GM23338 (cell line): ENCODE results near the gene SEM1. TPM values are rescaled to one million over a fixed set of nuclear protein-coding genes. Genes with fewer than 3 reads are reported as not detected.

ENCODE experiments used
- ATAC-seq: fragments of 200-7000 bp; cut with Tn5 transposase; 3 replicates; pipeline ENCODE4 v1.9.1; 2020
- DNase-seq: peaks from one replicate; pipeline ENCODE4 v3.0.0-alpha.2; 2015; ENCODE audit warnings: low spot score
- H2AFZ ChIP-seq: fragments of 200-600 bp; sonication (generic); 2 replicates; pipeline ENCODE4 v1.8.0; 2016; ENCODE audit warnings: antibody characterized with exemption, mild to moderate bottlenecking, moderate library complexity
- H3F3A ChIP-seq: fragments of 200-600 bp; sonication (generic); replicated peaks from 2 replicates; pipeline ENCODE4 v1.8.0; 2017; ENCODE audit warnings: antibody characterized with exemption, mixed run types, low read depth
- H3K27ac ChIP-seq: fragments of 200-600 bp; sonication (generic); 2 replicates; pipeline ENCODE4 v1.6.1; 2016; ENCODE audit warnings: low read depth
- H3K27me3 ChIP-seq: fragments of 200-600 bp; sonication (generic); 2 replicates; pipeline ENCODE4 v1.8.0; 2016; ENCODE audit warnings: mild to moderate bottlenecking, mixed run types, moderate library complexity; ENCODE audit not compliant: insufficient read depth
- H3K36me3 ChIP-seq: fragments of 200-600 bp; sonication (generic); 2 replicates; pipeline ENCODE4 v1.8.0; 2016; ENCODE audit warnings: mild to moderate bottlenecking; ENCODE audit not compliant: insufficient read depth
- H3K4me1 ChIP-seq: fragments of 200-600 bp; sonication (generic); 2 replicates; pipeline ENCODE4 v1.8.0; 2016; ENCODE audit warnings: mild to moderate bottlenecking, moderate library complexity; ENCODE audit not compliant: insufficient read depth
- H3K4me2 ChIP-seq: fragments of 200-600 bp; sonication (generic); 2 replicates; pipeline ENCODE4 v1.7.1; 2017; ENCODE audit warnings: mixed run types
- H3K4me3 ChIP-seq: fragments of 200-600 bp; sonication (generic); 2 replicates; pipeline ENCODE4 v1.6.1; 2016; ENCODE audit warnings: mixed run types
- H3K79me2 ChIP-seq: fragments of 200-600 bp; sonication (generic); replicated peaks from 2 replicates; pipeline ENCODE4 v1.8.0; 2017; ENCODE audit warnings: mild to moderate bottlenecking; ENCODE audit not compliant: insufficient read depth
- H3K9me2 ChIP-seq: fragments of 200-600 bp; sonication (generic); 2 replicates; pipeline ENCODE4 v1.8.0; 2017; ENCODE audit not compliant: insufficient read depth
- H4K20me1 ChIP-seq: fragments of 200-600 bp; sonication (generic); replicated peaks from 2 replicates; pipeline ENCODE4 v1.8.0; 2017; ENCODE audit warnings: mild to moderate bottlenecking; ENCODE audit not compliant: insufficient read depth
- H3K27ac Mint-ChIP-seq: 2 replicates; pipeline ENCODE4 v1.8.0; 2020; ENCODE audit warnings: inconsistent platforms, mild to moderate bottlenecking, moderate library complexity, mixed read lengths
- H3K27me3 Mint-ChIP-seq: 3 replicates; pipeline ENCODE4 v1.8.0; 2022; ENCODE audit warnings: low read depth, mild to moderate bottlenecking, moderate library complexity, mixed read lengths, inconsistent platforms; ENCODE audit not compliant: insufficient read depth, poor library complexity
- H3K36me3 Mint-ChIP-seq: 3 replicates; pipeline ENCODE4 v1.8.0; 2021; ENCODE audit warnings: low read depth, mild to moderate bottlenecking, inconsistent platforms, moderate library complexity, mixed read lengths
- H3K4me1 Mint-ChIP-seq: 3 replicates; pipeline ENCODE4 v1.8.0; 2020; ENCODE audit warnings: mild to moderate bottlenecking, inconsistent platforms, mixed read lengths
- H3K4me3 Mint-ChIP-seq: 3 replicates; pipeline ENCODE4 v1.8.0; 2021; ENCODE audit warnings: moderate library complexity, mild to moderate bottlenecking, inconsistent platforms, mixed read lengths
- H3K9me3 Mint-ChIP-seq: 3 replicates; pipeline ENCODE4 v1.8.0; 2020; ENCODE audit warnings: moderate library complexity, mild to moderate bottlenecking, inconsistent platforms, mixed read lengths
- CREB1 ChIP-seq: fragments of 250-450 bp; sonication (Bioruptor Pico); IDR thresholded peaks from 2 replicates; pipeline ENCODE4 v1.5.0; 2020; ENCODE audit warnings: low read depth, mild to moderate bottlenecking, moderate library complexity
- POLR2AphosphoS5 ChIP-seq: IDR thresholded peaks from 2 replicates; pipeline ENCODE4 v1.6.1; 2016; ENCODE audit warnings: antibody characterized with exemption, low read depth
- STAT1 ChIP-seq: IDR thresholded peaks from one replicate; pipeline ENCODE4 v1.6.1; 2016; ENCODE audit warnings: antibody characterized with exemption; ENCODE audit not compliant: unreplicated experiment
- ZNF114 ChIP-seq: fragments of 250-450 bp; sonication (Bioruptor Pico); IDR thresholded peaks from 2 replicates; pipeline ENCODE4 v1.5.0; 2020; ENCODE audit warnings: mild to moderate bottlenecking, moderate library complexity
- ZNF331 ChIP-seq: fragments of 250-450 bp; sonication (Bioruptor Pico); IDR thresholded peaks from 2 replicates; pipeline ENCODE4 v1.5.0; 2020; ENCODE audit warnings: low read depth, mild to moderate bottlenecking, moderate library complexity
- polyA plus RNA-seq: library from polyadenylated mRNA; unstranded; fragments of >200 nt; fragmentation: Nextera tagmentation; extraction: Ambion mirVana; gene quantifications from 2 replicates; pipeline ENCODE4 v1.2.1, GENCODE V29; 2016
- total RNA-seq: library from RNA; depleted of rRNA; stranded (reverse); fragments of >200 nt; shearing (Covaris generic); gene quantifications from 2 replicates; pipeline ENCODE4 v1.2.3, GENCODE V29; 2014
- TF ChIP-seq, protein P1 (sequence below): fragments of 250-450 bp; sonication (Bioruptor Pico); IDR thresholded peaks from 2 replicates; pipeline ENCODE4 v1.5.0; 2020; ENCODE audit warnings: mild to moderate bottlenecking, moderate library complexity
- TF ChIP-seq, protein P2 (sequence below): IDR thresholded peaks from 2 replicates; pipeline ENCODE4 v1.6.1; 2016; ENCODE audit warnings: antibody characterized with exemption

Gene SEM1
- total and polyA plus RNA-seq, 2 experiments from 2014 or later: 71.7 to 1,042 TPM

GRCh38 chr7:96675548-96675947, 34.1 kb downstream of the SEM1 start:
- Histone ChIP-seq H3K79me2 (no peaks in the 10 kb centered on the region), H3F3A (no peaks in the 10 kb centered on the region), H3K27ac (no peak overlapping the region), H3K27me3 (no peaks in the 10 kb centered on the region), H4K20me1 (no peaks in the 10 kb centered on the region; the same call in 1 of the 2 replicates), H3K4me1 (no peaks in the 10 kb centered on the region), H3K36me3 (no peaks in the 10 kb centered on the region), H3K4me2 (no peak overlapping the region), H3K4me3 (no peak overlapping the region), H2AFZ (no peak overlapping the region), H3K9me2 (no peaks in the 10 kb centered on the region)
- TF ChIP-seq CREB1 (CRISPR knock-in tag) (no peak), POLR2AphosphoS5 (no peak), STAT1 (no peak)
- TF ChIP-seq, protein P1, sequence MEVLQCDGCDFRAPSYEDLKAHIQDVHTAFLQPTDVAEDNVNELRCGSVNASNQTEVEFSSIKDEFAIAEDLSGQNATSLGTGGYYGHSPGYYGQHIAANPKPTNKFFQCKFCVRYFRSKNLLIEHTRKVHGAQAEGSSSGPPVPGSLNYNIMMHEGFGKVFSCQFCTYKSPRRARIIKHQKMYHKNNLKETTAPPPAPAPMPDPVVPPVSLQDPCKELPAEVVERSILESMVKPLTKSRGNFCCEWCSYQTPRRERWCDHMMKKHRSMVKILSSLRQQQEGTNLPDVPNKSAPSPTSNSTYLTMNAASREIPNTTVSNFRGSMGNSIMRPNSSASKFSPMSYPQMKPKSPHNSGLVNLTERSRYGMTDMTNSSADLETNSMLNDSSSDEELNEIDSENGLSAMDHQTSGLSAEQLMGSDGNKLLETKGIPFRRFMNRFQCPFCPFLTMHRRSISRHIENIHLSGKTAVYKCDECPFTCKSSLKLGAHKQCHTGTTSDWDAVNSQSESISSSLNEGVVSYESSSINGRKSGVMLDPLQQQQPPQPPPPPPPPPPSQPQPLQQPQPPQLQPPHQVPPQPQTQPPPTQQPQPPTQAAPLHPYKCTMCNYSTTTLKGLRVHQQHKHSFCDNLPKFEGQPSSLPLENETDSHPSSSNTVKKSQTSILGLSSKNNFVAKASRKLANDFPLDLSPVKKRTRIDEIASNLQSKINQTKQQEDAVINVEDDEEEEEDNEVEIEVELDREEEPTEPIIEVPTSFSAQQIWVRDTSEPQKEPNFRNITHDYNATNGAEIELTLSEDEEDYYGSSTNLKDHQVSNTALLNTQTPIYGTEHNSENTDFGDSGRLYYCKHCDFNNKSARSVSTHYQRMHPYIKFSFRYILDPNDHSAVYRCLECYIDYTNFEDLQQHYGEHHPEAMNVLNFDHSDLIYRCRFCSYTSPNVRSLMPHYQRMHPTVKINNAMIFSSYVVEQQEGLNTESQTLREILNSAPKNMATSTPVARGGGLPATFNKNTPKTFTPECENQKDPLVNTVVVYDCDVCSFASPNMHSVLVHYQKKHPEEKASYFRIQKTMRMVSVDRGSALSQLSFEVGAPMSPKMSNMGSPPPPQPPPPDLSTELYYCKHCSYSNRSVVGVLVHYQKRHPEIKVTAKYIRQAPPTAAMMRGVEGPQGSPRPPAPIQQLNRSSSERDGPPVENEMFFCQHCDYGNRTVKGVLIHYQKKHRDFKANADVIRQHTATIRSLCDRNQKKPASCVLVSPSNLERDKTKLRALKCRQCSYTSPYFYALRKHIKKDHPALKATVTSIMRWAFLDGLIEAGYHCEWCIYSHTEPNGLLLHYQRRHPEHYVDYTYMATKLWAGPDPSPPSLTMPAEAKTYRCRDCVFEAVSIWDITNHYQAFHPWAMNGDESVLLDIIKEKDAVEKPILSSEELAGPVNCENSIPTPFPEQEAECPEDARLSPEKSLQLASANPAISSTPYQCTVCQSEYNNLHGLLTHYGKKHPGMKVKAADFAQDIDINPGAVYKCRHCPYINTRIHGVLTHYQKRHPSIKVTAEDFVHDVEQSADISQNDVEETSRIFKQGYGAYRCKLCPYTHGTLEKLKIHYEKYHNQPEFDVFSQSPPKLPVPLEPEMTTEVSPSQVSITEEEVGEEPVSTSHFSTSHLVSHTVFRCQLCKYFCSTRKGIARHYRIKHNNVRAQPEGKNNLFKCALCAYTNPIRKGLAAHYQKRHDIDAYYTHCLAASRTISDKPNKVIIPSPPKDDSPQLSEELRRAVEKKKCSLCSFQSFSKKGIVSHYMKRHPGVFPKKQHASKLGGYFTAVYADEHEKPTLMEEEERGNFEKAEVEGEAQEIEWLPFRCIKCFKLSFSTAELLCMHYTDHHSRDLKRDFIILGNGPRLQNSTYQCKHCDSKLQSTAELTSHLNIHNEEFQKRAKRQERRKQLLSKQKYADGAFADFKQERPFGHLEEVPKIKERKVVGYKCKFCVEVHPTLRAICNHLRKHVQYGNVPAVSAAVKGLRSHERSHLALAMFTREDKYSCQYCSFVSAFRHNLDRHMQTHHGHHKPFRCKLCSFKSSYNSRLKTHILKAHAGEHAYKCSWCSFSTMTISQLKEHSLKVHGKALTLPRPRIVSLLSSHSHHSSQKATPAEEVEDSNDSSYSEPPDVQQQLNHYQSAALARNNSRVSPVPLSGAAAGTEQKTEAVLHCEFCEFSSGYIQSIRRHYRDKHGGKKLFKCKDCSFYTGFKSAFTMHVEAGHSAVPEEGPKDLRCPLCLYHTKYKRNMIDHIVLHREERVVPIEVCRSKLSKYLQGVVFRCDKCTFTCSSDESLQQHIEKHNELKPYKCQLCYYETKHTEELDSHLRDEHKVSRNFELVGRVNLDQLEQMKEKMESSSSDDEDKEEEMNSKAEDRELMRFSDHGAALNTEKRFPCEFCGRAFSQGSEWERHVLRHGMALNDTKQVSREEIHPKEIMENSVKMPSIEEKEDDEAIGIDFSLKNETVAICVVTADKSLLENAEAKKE (CRISPR knock-in tag): no peak
- H3K27me3 Mint-ChIP-seq: no peaks in the 10 kb centered on the region
- H3K4me3 Mint-ChIP-seq: no peak overlapping the region
- no peak overlapping the region for H3K27ac Mint-ChIP-seq
- H3K4me1 Mint-ChIP-seq: no peaks in the 10 kb centered on the region
- H3K36me3 Mint-ChIP-seq: no peaks in the 10 kb centered on the region; the same call in 2 of the 3 replicates
- no peak for ATAC-seq
- no peaks in the 10 kb centered on the region for H3K9me3 Mint-ChIP-seq
- DNase-seq: no peak

DNA sequence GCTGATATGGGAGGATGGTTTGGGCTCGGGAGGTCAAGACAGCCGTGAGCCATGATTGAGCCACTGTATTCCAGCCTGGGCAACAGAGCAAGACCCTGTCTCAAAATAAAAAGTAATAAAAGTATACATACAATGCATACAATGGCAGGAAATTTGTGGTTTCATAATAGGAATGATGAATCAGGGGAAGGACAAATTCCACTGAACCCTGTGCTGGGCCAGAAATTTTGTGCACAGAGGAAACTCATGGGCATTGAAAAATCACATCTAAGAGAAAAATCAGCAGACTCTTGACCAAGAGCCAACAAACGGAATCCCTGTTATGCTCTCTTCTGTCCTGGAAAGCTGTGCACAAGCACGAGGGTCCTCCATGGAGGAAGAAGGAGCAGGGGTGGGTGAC, 35.1 kb downstream of the SEM1 start:
- Mint-ChIP-seq H3K9me3 (no peaks in the 10 kb centered on the region), H3K4me1 (no peaks in the 10 kb centered on the region), H3K27me3 (no peaks in the 10 kb centered on the region), H3K4me3 (no peak overlapping the region), H3K27ac (no peak overlapping the region), H3K36me3 (no peaks in the 10 kb centered on the region; the same call in 2 of the 3 replicates)
- H4K20me1 ChIP-seq: no peaks in the 10 kb centered on the region; the same call in 1 of the 2 replicates
- ATAC-seq (no peak), DNase-seq (no peak)
- no peaks in the 10 kb centered on the region for H3K27me3 ChIP-seq
- no peak overlapping the region for H3K4me2 ChIP-seq
- H3K9me2 ChIP-seq: no peaks in the 10 kb centered on the region
- H2AFZ ChIP-seq: no peak overlapping the region
- no peak overlapping the region for H3K4me3 ChIP-seq
- no peaks in the 10 kb centered on the region for H3K36me3 ChIP-seq
- H3F3A ChIP-seq: no peaks in the 10 kb centered on the region
- H3K4me1 ChIP-seq: no peaks in the 10 kb centered on the region
- no peak overlapping the region for H3K27ac ChIP-seq
- no peaks in the 10 kb centered on the region for H3K79me2 ChIP-seq
- no peak for TF ChIP-seq STAT1
- no peak for TF ChIP-seq ZNF331 (CRISPR knock-in tag)
- no peak for TF ChIP-seq CREB1 (CRISPR knock-in tag)
- TF ChIP-seq ZNF114: no peak
- TF ChIP-seq, protein P2, sequence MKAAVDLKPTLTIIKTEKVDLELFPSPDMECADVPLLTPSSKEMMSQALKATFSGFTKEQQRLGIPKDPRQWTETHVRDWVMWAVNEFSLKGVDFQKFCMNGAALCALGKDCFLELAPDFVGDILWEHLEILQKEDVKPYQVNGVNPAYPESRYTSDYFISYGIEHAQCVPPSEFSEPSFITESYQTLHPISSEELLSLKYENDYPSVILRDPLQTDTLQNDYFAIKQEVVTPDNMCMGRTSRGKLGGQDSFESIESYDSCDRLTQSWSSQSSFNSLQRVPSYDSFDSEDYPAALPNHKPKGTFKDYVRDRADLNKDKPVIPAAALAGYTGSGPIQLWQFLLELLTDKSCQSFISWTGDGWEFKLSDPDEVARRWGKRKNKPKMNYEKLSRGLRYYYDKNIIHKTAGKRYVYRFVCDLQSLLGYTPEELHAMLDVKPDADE: no peak
- TF ChIP-seq POLR2AphosphoS5: no peak
